ENCODE results near the gene STK11.

DNA sequence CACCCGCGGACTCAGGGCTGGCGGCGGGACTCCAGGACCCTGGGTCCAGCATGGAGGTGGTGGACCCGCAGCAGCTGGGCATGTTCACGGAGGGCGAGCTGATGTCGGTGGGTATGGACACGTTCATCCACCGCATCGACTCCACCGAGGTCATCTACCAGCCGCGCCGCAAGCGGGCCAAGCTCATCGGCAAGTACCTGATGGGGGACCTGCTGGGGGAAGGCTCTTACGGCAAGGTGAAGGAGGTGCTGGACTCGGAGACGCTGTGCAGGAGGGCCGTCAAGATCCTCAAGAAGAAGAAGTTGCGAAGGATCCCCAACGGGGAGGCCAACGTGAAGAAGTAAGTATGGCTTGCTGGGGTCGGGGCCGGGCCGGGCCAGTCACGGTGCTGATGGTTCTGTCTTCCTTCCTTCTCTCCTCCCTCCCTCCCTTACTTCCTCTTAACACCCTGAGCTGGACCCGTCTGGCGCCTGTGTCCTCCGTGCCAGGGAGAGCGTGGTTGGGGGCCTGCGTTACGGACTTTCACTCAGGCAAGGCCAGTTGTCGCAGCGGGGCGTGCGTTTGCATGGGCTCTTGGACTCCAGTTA lies 1.4 kb downstream of the STK11 start:
- TF ChIP-seq, protein P1, sequence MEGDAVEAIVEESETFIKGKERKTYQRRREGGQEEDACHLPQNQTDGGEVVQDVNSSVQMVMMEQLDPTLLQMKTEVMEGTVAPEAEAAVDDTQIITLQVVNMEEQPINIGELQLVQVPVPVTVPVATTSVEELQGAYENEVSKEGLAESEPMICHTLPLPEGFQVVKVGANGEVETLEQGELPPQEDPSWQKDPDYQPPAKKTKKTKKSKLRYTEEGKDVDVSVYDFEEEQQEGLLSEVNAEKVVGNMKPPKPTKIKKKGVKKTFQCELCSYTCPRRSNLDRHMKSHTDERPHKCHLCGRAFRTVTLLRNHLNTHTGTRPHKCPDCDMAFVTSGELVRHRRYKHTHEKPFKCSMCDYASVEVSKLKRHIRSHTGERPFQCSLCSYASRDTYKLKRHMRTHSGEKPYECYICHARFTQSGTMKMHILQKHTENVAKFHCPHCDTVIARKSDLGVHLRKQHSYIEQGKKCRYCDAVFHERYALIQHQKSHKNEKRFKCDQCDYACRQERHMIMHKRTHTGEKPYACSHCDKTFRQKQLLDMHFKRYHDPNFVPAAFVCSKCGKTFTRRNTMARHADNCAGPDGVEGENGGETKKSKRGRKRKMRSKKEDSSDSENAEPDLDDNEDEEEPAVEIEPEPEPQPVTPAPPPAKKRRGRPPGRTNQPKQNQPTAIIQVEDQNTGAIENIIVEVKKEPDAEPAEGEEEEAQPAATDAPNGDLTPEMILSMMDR (IDR thresholded peaks at IDR 0.05; ENCODE audit: extremely low read depth in 1 of 2, insufficient read depth in 1 of 2, low read depth in 1 of 2, low read length in 2 of 2): no peak
- TF ChIP-seq MAX (IDR thresholded peaks at IDR 0.05; ENCODE audit: insufficient read depth, insufficient read length): no peak
- TF ChIP-seq MYC (IDR thresholded peaks at IDR 0.05; ENCODE audit: low read depth, low read length): no peak
- no peak for TF ChIP-seq POLR2A (IDR thresholded peaks at IDR 0.05; ENCODE audit: low read depth, low read length)
